ENCODE data around the gene EPB41L4A.

- TF ChIP-seq ZNF639 (tag by site-specific recombination; IDR thresholded peaks at IDR 0.05) (no peak), ZBTB17 (tag by site-specific recombination; IDR thresholded peaks at IDR 0.05) (no peak), CTCF (tag by site-specific recombination; IDR thresholded peaks at IDR 0.05) (no peak)
Observed at GRCh38 chr5:112205846-112206245, 213.2 kb downstream of the EPB41L4A start.

Data from HEK293 (cell line).